Natural killer cell treated with Interleukin-12 subunit alpha and Interleukin-12 subunit beta and Interleukin-15 and Interleukin-18, amount 100 ng/mL, for 72 hours (primary cell): Measurements from ENCODE around the gene HTR3B. TPM values are rescaled to one million over a fixed set of nuclear protein-coding genes. Genes with fewer than 3 reads are reported as not detected.
"Not testable (repeated sequence)": the region's sequence is repeated elsewhere in the genome, so short reads cannot be mapped to it uniquely, and the experiment has no call there.

ENCODE experiments used
- ATAC-seq, 2 donors: fragments of 150-1000 bp; cut with Tn5 transposase in 1 of 2; sonication (Bioruptor Pico), chemical (Tn5 transposase) in 1 of 2; 2 replicates each; pipeline ENCODE4 v1.10.0; 2021
- DNase-seq: peaks from one replicate; pipeline ENCODE4 v3.0.0; 2022; ENCODE audit warnings: low spot score
- H3K27ac Mint-ChIP-seq, 2 donors: 1 replicate in 1 of 2; 2 replicates in 1 of 2; pipeline ENCODE4 v1.8.0; 2022; ENCODE audit warnings: mixed read lengths in 2 of 2, mild to moderate bottlenecking in 1 of 2, moderate library complexity in 1 of 2
- H3K27me3 Mint-ChIP-seq, 2 donors: 1 replicate in 1 of 2; 2 replicates in 1 of 2; pipeline ENCODE4 v1.8.0; 2022; ENCODE audit warnings: mixed read lengths in 2 of 2
- H3K36me3 Mint-ChIP-seq: one replicate; pipeline ENCODE4 v1.8.0; 2022; ENCODE audit warnings: mixed read lengths
- H3K4me1 Mint-ChIP-seq, 2 donors: 1 replicate in 1 of 2; 2 replicates in 1 of 2; pipeline ENCODE4 v1.8.0; 2022; ENCODE audit warnings: low read depth in 2 of 2, mixed read lengths in 2 of 2, mild to moderate bottlenecking in 1 of 2
- H3K4me3 Mint-ChIP-seq: one replicate; pipeline ENCODE4 v1.8.0; 2022; ENCODE audit warnings: mixed read lengths
- H3K9me3 Mint-ChIP-seq: 2 replicates; pipeline ENCODE4 v1.8.0; 2022; ENCODE audit warnings: mixed read lengths
- total RNA-seq, 2 donors: library from RNA; stranded (reverse); gene quantifications; one replicate each; pipeline ENCODE4 v1.2.3, GENCODE V29; 2022

Gene HTR3B
- total RNA-seq, 2 donors from 2014 or later: not detected

GRCh38 chr11:113935858-113936257 lies 31.3 kb downstream of the HTR3B start:
- Mint-ChIP-seq H3K27me3 (peaks cover 25 to 37% of the 10 kb centered on the region in 2 donors), H3K27ac (no peak overlapping the region), H3K4me1 (peaks cover 0 to 2% of the 10 kb centered on the region in 2 donors), H3K36me3 (no peaks in the 10 kb centered on the region), H3K4me3 (no peak overlapping the region), H3K9me3 (no peaks in the 10 kb centered on the region)
- DNase-seq (no peak), ATAC-seq (no peak)

- no peak for DNase-seq
- Mint-ChIP-seq H3K4me3 (no peak overlapping the region), H3K9me3 (no peaks in the 10 kb centered on the region), H3K4me1 (peaks cover 0 to 3% of the 10 kb centered on the region in 2 donors), H3K27ac (no peak overlapping the region), H3K36me3 (no peaks in the 10 kb centered on the region), H3K27me3 (peaks cover 17 to 24% of the 10 kb centered on the region in 2 donors)
- ATAC-seq: no peak
Observed at GRCh38 chr11:113937918-113938317, 33.3 kb downstream of the HTR3B start.

DNA sequence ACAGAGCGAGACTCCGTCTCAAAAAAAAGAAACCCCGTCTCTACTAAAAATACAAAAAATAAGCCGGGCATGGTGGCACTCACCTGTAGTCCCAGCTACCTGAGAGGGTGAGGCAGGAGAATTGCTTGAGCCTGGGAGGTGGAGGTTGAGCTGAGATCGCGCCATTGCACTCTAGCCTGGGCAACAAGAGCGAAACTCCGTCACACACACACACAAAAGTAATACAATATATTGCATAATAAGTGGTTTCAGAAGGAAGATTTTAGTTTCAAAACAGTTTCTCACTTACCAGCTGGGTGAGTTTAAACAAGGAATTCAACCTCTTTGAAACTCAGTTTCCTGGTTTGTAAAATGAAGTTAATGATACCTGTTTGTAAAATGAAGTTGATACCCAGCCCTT lies 37.7 kb downstream of the HTR3B start:
- Mint-ChIP-seq H3K4me1 (peaks cover 0 to 3% of the 10 kb centered on the region in 2 donors), H3K9me3 (no peaks in the 10 kb centered on the region), H3K36me3 (no peaks in the 10 kb centered on the region), H3K27me3 (peaks cover 3 to 7% of the 10 kb centered on the region in 2 donors), H3K27ac (no peak overlapping the region), H3K4me3 (no peak overlapping the region)
- ATAC-seq (no peak), DNase-seq (no peak)

DNA sequence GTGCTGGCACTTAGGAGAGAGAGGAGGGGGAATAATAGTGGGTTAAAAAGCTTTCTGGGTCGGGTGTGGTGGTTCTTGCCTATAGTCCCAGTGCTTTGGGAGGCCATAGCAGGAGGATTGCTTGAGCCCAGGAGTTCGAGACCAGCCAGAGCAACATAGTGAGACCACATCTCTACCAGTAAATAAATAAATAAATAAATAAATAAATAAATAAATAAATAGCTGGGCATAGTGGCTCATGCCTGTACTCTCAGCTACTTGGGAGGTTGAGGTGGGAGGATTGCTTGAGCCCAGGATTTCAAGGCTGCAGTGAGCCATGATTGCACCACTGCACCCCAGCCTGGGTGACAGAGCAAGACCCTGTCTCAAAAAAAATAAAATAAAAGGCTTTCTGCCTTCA lies 41.6 kb downstream of the HTR3B start:
- H3K9me3 Mint-ChIP-seq, H3K4me3 Mint-ChIP-seq, ATAC-seq, H3K4me1 Mint-ChIP-seq, H3K36me3 Mint-ChIP-seq, DNase-seq, H3K27ac Mint-ChIP-seq: not testable (repeated sequence)
- peaks cover 7 to 17% of the 10 kb centered on the region in 2 donors for H3K27me3 Mint-ChIP-seq

GRCh38 chr11:113947994-113948393 lies 43.4 kb downstream of the HTR3B start:
- no peaks in the 10 kb centered on the region for H3K4me1 Mint-ChIP-seq
- H3K9me3 Mint-ChIP-seq: no peaks in the 10 kb centered on the region
- DNase-seq (no peak), ATAC-seq (no peak)
- no peak overlapping the region for H3K27ac Mint-ChIP-seq
- H3K36me3 Mint-ChIP-seq: no peaks in the 10 kb centered on the region
- H3K4me3 Mint-ChIP-seq: no peak overlapping the region
- peaks cover 14 to 31% of the 10 kb centered on the region in 2 donors for H3K27me3 Mint-ChIP-seq

DNA sequence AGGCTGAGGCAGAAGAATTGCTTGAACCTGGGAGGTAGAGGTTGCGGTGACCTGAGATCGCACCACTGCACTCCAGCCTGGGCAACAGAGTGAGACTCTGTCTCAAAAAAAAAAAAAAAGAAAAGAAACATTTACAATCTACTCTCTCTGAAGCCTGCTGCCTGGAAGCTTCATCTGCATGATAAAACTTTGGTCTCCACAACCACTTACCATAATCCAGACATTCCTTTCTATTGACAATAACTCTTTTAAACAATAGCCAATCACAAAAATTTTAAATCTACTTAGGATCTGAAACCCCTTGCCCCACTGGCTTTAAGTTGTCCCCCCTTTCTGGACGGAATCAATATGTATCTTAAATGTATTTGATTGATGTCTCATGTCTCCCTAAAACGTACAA lies 45.3 kb downstream of the HTR3B start:
- H3K27me3 Mint-ChIP-seq: peaks cover 17 to 46% of the 10 kb centered on the region in 2 donors
- H3K4me1 Mint-ChIP-seq: no peaks in the 10 kb centered on the region
- H3K9me3 Mint-ChIP-seq: no peaks in the 10 kb centered on the region
- H3K27ac Mint-ChIP-seq: no peak overlapping the region
- DNase-seq (no peak), ATAC-seq (no peak)
- no peak overlapping the region for H3K4me3 Mint-ChIP-seq
- no peaks in the 10 kb centered on the region for H3K36me3 Mint-ChIP-seq

GRCh38 chr11:113951537-113951936 lies 46.9 kb downstream of the HTR3B start:
- Mint-ChIP-seq H3K27me3 (peaks cover 17 to 49% of the 10 kb centered on the region in 2 donors), H3K4me3 (no peak overlapping the region), H3K27ac (no peak overlapping the region), H3K4me1 (no peaks in the 10 kb centered on the region), H3K36me3 (no peaks in the 10 kb centered on the region), H3K9me3 (no peaks in the 10 kb centered on the region)
- DNase-seq: no peak
- ATAC-seq: no peak

DNA sequence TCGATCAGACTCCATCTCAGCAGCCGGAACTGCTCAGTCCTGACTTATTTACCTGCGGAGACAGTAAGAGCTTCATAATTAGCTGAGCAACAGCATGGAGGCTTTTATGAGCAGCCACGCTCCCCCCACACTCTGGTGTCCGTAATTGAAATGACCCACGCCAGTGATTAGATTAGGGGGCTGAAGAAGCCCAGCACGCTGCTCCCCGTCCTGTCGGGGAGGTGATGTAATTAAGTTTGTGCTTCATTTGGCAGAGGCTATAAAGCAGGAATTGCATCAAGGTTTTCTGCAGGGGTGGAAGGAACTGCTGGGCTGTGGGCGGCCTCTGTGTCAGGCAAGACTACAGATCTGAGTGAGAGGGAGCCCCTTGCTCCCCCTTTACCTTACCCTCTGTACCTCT lies 47.5 kb downstream of the HTR3B start:
- ATAC-seq (no peak), DNase-seq (no peak)
- no peaks in the 10 kb centered on the region for H3K9me3 Mint-ChIP-seq
- peaks cover 17 to 45% of the 10 kb centered on the region in 2 donors for H3K27me3 Mint-ChIP-seq
- H3K4me3 Mint-ChIP-seq: no peak overlapping the region
- no peaks in the 10 kb centered on the region for H3K4me1 Mint-ChIP-seq
- H3K27ac Mint-ChIP-seq: no peak overlapping the region
- H3K36me3 Mint-ChIP-seq: no peaks in the 10 kb centered on the region

GRCh38 chr11:113952588-113952987 lies 48.0 kb downstream of the HTR3B start:
- no peak overlapping the region for H3K27ac Mint-ChIP-seq
- DNase-seq: no peak
- no peaks in the 10 kb centered on the region for H3K4me1 Mint-ChIP-seq
- no peaks in the 10 kb centered on the region for H3K9me3 Mint-ChIP-seq
- peaks cover 17 to 45% of the 10 kb centered on the region in 2 donors for H3K27me3 Mint-ChIP-seq
- no peaks in the 10 kb centered on the region for H3K36me3 Mint-ChIP-seq
- no peak for ATAC-seq
- H3K4me3 Mint-ChIP-seq: no peak overlapping the region

- Mint-ChIP-seq H3K36me3 (no peaks in the 10 kb centered on the region), H3K4me1 (no peaks in the 10 kb centered on the region), H3K27ac (no peak overlapping the region), H3K4me3 (no peak overlapping the region), H3K9me3 (no peaks in the 10 kb centered on the region), H3K27me3 (peaks cover 17 to 45% of the 10 kb centered on the region in 2 donors)
- no peak for DNase-seq
- no peak for ATAC-seq
Observed at GRCh38 chr11:113954235-113954634, 49.6 kb downstream of the HTR3B start.

DNA sequence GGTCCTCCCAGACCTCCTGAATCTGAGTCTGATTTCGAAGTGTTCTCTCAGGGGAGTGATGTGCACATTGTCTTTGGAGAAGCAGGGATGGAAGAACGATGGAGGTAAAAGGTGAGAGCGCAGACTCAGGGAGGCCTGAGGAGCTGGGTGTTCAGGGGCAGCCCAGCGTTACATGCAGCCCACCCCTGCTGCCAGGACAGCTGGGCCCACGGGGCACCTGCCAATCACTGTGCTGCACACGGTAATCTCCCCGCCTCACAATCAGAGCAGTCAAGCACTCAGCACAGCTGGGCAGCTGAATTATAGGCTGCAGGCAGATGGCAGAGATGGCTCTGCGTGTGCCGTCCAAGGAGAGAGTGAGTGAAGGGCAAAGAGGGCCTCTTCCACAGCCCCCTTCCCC lies 52.4 kb downstream of the HTR3B start:
- no peak for ATAC-seq
- H3K9me3 Mint-ChIP-seq: no peaks in the 10 kb centered on the region
- H3K4me3 Mint-ChIP-seq: no peak overlapping the region
- no peak overlapping the region for H3K27ac Mint-ChIP-seq
- no peaks in the 10 kb centered on the region for H3K4me1 Mint-ChIP-seq
- peaks cover 11 to 28% of the 10 kb centered on the region in 2 donors for H3K27me3 Mint-ChIP-seq
- DNase-seq: no peak
- no peaks in the 10 kb centered on the region for H3K36me3 Mint-ChIP-seq

DNA sequence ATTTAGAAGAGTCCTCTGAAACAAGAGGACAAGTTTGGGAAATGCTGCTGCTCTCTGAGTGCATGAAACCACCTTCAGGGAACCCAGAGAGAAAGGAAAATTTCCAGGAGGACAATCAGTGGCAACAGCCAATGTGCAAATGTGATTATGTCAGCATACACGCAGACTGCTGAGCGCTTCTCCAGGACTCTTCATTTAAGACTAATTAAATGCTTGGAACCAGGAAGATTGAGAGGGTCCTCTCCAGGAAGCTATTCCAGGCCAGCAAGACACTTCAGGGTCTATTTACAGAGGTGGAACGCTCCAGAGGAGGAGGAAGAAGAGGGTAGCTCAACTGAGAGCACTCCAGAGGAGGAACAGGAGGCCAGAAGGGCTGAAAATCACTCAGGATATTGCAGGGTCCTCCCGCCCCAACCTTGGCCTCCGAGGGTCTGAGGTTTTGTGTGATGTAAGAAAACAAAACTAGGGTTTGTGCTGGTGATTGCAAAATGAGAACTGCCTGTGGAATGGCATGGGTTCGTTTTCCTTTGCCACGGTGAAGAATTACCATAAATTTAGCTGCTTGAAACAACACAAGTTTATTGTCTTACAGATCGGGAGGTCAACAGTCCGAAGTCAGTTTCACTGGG lies 56.2 kb downstream of the HTR3B start:
- peaks cover 0 to 2% of the 10 kb centered on the region in 2 donors for H3K4me1 Mint-ChIP-seq
- ATAC-seq (no peak), DNase-seq (no peak)
- no peak overlapping the region for H3K4me3 Mint-ChIP-seq
- no peaks in the 10 kb centered on the region for H3K9me3 Mint-ChIP-seq
- H3K27ac Mint-ChIP-seq: no peak overlapping the region
- no peaks in the 10 kb centered on the region for H3K36me3 Mint-ChIP-seq
- H3K27me3 Mint-ChIP-seq: peaks cover 0 to 5% of the 10 kb centered on the region in 2 donors

DNA sequence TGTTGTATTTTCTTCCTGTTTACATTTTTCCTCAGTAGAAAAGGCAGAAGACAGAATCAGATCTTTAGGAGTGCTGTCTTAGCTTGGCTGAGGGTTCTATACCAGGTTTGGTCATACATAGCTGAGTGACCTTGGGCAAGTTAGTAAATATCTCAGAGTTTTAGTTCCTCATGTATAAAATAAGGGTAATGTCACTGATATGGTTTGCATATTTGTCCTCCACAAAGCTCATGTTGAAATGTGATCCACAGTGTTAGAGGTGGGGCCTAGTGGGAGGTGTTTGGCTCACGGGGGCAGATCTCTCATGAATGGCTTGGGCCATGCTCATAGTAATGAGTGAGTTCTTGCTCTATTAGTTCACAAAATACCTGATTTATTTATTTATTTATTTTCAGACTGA lies 62.8 kb downstream of the HTR3B start:
- ATAC-seq (no peak), DNase-seq (no peak)
- Mint-ChIP-seq H3K4me1 (peaks cover 0 to 2% of the 10 kb centered on the region in 2 donors), H3K4me3 (no peak overlapping the region), H3K27me3 (peaks cover 7 to 11% of the 10 kb centered on the region in 2 donors), H3K36me3 (no peaks in the 10 kb centered on the region), H3K9me3 (no peaks in the 10 kb centered on the region), H3K27ac (no peak overlapping the region)

DNA sequence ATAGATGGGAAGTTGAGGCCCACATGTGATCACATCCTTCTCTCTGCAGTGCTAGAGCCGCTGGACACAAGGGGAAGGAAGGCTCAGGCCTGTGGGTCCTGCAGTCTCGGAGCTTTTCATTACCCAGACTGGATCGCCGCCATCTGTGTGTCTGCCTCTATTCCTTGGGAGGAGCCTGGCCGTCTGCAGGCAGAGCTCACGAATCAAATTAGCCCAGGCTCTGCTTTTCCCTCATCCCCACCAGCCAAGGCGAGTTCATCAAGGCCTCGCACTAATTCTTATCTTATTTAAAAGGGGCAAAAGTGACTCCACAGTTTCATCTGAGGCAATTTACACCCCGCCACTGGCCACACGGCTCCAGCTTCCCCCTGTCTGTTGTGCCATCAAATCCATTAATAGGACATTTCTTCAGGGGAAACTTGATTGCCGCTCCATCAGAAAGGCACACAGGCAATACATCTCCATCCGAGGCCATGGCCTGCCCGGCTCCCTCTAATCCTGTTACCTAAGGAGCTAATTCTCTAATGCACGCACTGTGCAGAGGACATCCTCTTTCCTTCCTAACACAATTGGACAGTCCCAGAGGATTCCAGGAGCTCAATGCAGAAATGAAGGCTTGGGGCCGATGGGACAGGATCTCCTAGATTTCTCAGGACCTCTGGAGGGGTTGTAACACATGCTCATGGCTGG lies 67.1 kb downstream of the HTR3B start:
- Mint-ChIP-seq H3K27me3 (peaks cover 7 to 8% of the 10 kb centered on the region in 2 donors), H3K27ac (no peak overlapping the region), H3K4me1 (no peaks in the 10 kb centered on the region), H3K9me3 (no peaks in the 10 kb centered on the region), H3K4me3 (no peak overlapping the region), H3K36me3 (no peaks in the 10 kb centered on the region)
- DNase-seq (no peak), ATAC-seq (no peak)
